GM12892 (cell line): ENCODE data around the gene SERPINI1.

Experiments
- POLR2A ChIP-seq: IDR thresholded peaks from 2 replicates; pipeline ENCODE4 v1.6.1; 2011; ENCODE audit warnings: low read depth, low read length, control low read depth
- POLR2AphosphoS5 ChIP-seq: IDR thresholded peaks from 2 replicates; pipeline ENCODE4 v1.6.1; 2011; ENCODE audit warnings: low read depth, low read length, control low read depth
- TAF1 ChIP-seq: IDR thresholded peaks from 2 replicates; pipeline ENCODE4 v1.6.1; 2011; ENCODE audit warnings: low read depth, mild to moderate bottlenecking, control low read depth, low read length, borderline replicate concordance

DNA sequence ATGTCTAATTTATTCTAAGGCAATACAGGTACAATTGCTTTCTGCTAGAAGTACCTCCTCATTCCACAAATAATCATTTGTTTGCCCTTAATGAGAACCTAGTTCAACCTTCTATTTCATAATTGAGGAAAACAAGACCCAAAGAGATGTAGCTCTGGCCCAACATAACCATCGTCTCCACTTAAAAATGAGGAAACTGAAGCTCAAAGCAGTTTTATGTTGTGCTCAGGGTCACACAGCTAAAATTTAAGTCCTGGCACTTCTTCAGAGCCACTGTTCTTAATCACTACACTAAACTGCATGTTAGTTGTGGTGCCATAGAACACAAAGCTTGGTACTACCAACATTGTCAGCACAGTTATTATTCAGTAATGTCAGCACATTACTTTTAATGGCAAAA, 108.0 kb downstream of the SERPINI1 start:
- TF ChIP-seq POLR2A (no peak), TAF1 (no peak), POLR2AphosphoS5 (no peak)
